Peyer's patch (tissue), 4 donors: ENCODE measurements around the gene PROX1.

ENCODE experiments used
- CTCF ChIP-seq, 6 experiments: fragments of 450-650 bp in 4 of 6; fragments of 200-600 bp in 2 of 6; sonication (generic) in 1 of 6; IDR thresholded peaks; one replicate each; pipeline ENCODE4 v1.5.1; 2017 to 2019; ENCODE audit warnings: antibody characterized with exemption in 6 of 6, mild to moderate bottlenecking in 3 of 6, moderate library complexity in 1 of 6
- POLR2A ChIP-seq, 2 donors: fragments of 450-650 bp; IDR thresholded peaks; one replicate each; pipeline ENCODE4 v1.5.1; 2017; ENCODE audit warnings: antibody characterized with exemption in 2 of 2, mild to moderate bottlenecking in 2 of 2, moderate library complexity in 2 of 2

- TF ChIP-seq CTCF (IDR thresholded peaks at IDR 0.05) (no peak), POLR2A (IDR thresholded peaks at IDR 0.05) (no peak)
These were observed 19.5 kb upstream of the PROX1 start for GRCh38 chr1:213968146-213968825.
